Adrenal gland (tissue), 12 donors: ENCODE data around the gene ADAMTS13. TPM values are rescaled to one million over a fixed set of nuclear protein-coding genes. Genes with fewer than 3 reads are reported as not detected.

Experiments
- DNase-seq, 7 donors: peaks; one replicate each; pipeline ENCODE4 v3.0.0-alpha.2; 2019 to 2020
- H3K27ac ChIP-seq, 5 donors: fragments of 200-600 bp; sonication (generic) in 4 of 5; 1 replicate in 3 of 5; 2 replicates in 2 of 5; pipeline versions ENCODE4 v1.5.1 to v1.8.0; 2016 to 2020; ENCODE audit warnings: mild to moderate bottlenecking in 1 of 5
- H3K27me3 ChIP-seq: fragments of 200-600 bp; 2 replicates; pipeline ENCODE4 v1.8.0; 2021
- H3K36me3 ChIP-seq, 2 donors: fragments of 200-600 bp; replicated peaks in 1 of 2; 1 replicate in 1 of 2; 2 replicates in 1 of 2; pipeline versions ENCODE4 v1.5.1 to v1.8.0; 2018 to 2022
- H3K4me1 ChIP-seq, 2 donors: fragments of 200-600 bp; replicated peaks in 1 of 2; 1 replicate in 1 of 2; 2 replicates in 1 of 2; pipeline versions ENCODE4 v1.5.1 to v1.8.0; 2018 to 2021
- H3K4me3 ChIP-seq, 4 donors: fragments of 200-600 bp; sonication (generic) in 3 of 4; one replicate each; pipeline ENCODE4 v1.5.1; 2016 to 2018
- H3K9me3 ChIP-seq, 3 donors: fragments of 200-600 bp; sonication (generic) in 1 of 3; replicated peaks in 1 of 3; 1 replicate in 2 of 3; 2 replicates in 1 of 3; pipeline versions ENCODE4 v1.5.1 to v1.8.0; 2016 to 2021
- POLR2A ChIP-seq, 2 donors: fragments of 450-650 bp; IDR thresholded peaks; one replicate each; pipeline ENCODE4 v1.6.1; 2017; ENCODE audit warnings: antibody characterized with exemption in 2 of 2, mild to moderate bottlenecking in 2 of 2, moderate library complexity in 1 of 2
- WGBS, 4 donors: extraction: QIAGEN DNeasy Blood & Tissue Kit in 2 of 4; methylation state at CpG; one replicate each; pipeline versions ENCODE4 v1.1.5 to v1.1.7; 2013 to 2017; 5-methylcytosine and 5-hydroxymethylcytosine counted together
- intact Hi-C, 2 donors: fragments of 100-400 bp; cut with DNase I; formaldehyde crosslinking; loops; one replicate each; pipeline versions ENCODE4 v1.14.1 to v1.15.0; 2022 to 2023
- polyA plus RNA-seq, 3 donors: library from polyadenylated mRNA; stranded (reverse); fragments of 200-250 nt in 2 of 3; fragments of 350-450 nt in 1 of 3; fragmentation: Illumina TruSeq in 1 of 3; extraction: RNeasy Lipid Tissue Mini Kit (QIAGEN cat#74804) in 1 of 3; gene quantifications; one replicate each; pipeline ENCODE4 v1.2.3, GENCODE V29; 2013 to 2014
- total RNA-seq, 9 donors: library from RNA; depleted of rRNA in 4 of 9; stranded (reverse); fragments of >200 nt in 4 of 9; fragments of 120-200 nt in 1 of 9; fragmentation: NEBNext Ultra II Directional in 1 of 9; extraction: Animal tissue kit (Norgen Biotek cat#: 25700) in 1 of 9; gene quantifications; one replicate each; pipeline versions ENCODE4 v1.1.0 to v1.2.4, GENCODE V29; 2013 to 2023
- TF ChIP-seq, protein P1 (sequence below), 6 experiments: fragments of 450-650 bp in 4 of 6; fragments of 200-600 bp in 2 of 6; sonication (generic) in 1 of 6; IDR thresholded peaks; 1 replicate in 5 of 6; 2 replicates in 1 of 6; pipeline versions ENCODE4 v1.5.1 to v1.8.0; 2016 to 2021; ENCODE audit warnings: antibody characterized with exemption in 6 of 6, mild to moderate bottlenecking in 2 of 6, moderate library complexity in 1 of 6
- donor health status: healthy with polysubstance abuse.
- donor health status: Bipolar disorder and iron deficiency.
- donor health status: DM: yes; HTN: yes; CAD: no.
- donor health status: DM: no; HTN: no; CAD: no.
- donor health status: DM: no; HTN: no; CAD: no.
- donor health status: DM: yes; HTN: yes; CAD: no.

ADAMTS13 gene
- total and polyA plus RNA-seq, 12 donors = 0.15 to 19.9 (median 2.0) TPM

DNA sequence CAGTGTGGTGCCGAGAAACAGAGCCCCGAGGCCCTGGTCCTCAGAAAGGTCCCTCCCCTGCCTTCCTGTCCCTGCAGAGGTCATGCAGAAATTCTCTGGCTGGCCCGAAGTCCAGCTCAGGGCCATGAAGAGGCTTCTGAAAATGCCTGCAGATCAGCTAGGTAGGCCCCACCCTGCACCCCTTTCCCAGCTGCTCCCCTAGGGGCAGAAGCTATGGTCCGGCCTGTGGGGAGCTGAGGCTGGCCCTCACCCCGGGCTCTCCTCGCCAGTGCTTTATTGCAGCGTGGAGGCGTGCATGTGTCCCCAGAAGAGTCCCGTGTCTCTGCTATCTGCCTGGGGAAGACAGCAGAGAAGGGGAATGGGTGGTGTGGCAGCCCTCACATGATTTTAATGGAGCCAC is 24.3 kb upstream of the ADAMTS13 start:
- intact Hi-C loops = no loop called here
- H3K36me3 ChIP-seq = no peaks in the 10 kb centered on the region
- H3K9me3 ChIP-seq = no peaks in the 10 kb centered on the region
- peaks cover 7% of the 10 kb centered on the region for H3K27me3 ChIP-seq
- TF ChIP-seq, protein P1, sequence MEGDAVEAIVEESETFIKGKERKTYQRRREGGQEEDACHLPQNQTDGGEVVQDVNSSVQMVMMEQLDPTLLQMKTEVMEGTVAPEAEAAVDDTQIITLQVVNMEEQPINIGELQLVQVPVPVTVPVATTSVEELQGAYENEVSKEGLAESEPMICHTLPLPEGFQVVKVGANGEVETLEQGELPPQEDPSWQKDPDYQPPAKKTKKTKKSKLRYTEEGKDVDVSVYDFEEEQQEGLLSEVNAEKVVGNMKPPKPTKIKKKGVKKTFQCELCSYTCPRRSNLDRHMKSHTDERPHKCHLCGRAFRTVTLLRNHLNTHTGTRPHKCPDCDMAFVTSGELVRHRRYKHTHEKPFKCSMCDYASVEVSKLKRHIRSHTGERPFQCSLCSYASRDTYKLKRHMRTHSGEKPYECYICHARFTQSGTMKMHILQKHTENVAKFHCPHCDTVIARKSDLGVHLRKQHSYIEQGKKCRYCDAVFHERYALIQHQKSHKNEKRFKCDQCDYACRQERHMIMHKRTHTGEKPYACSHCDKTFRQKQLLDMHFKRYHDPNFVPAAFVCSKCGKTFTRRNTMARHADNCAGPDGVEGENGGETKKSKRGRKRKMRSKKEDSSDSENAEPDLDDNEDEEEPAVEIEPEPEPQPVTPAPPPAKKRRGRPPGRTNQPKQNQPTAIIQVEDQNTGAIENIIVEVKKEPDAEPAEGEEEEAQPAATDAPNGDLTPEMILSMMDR (IDR thresholded peaks at IDR 0.05) = no peak
- TF ChIP-seq POLR2A (IDR thresholded peaks at IDR 0.05) = no peak
- DNase-seq = no peak
- H3K27ac ChIP-seq = no peak overlapping the region
- no peaks in the 10 kb centered on the region for H3K4me1 ChIP-seq
- WGBS, 4 donors = 63 to 80% (median 67%) methylated on average over 4 to 9 of the region's 9 CpGs
- no peak overlapping the region for H3K4me3 ChIP-seq

DNA sequence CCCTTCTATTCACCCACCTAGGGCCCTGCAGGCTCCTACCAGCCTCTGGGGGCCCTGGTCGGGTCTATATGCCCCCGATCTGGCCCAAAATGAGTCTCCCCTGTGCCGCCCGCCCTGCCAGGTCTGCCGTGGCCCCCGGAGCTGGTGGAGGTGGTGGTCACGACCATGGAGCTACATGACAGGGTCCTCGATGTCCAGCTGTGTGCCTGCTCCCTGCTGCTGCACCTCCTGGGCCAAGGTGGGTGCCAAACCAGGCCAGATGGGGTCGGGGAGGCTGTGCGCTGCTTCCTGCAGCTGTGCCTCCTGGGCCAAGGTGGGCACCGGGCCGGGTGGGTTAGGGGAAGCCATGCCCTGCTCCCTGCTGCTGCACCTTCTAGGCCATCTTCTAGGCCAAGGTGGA is 21.9 kb upstream of the ADAMTS13 start:
- no peak for DNase-seq

DNA sequence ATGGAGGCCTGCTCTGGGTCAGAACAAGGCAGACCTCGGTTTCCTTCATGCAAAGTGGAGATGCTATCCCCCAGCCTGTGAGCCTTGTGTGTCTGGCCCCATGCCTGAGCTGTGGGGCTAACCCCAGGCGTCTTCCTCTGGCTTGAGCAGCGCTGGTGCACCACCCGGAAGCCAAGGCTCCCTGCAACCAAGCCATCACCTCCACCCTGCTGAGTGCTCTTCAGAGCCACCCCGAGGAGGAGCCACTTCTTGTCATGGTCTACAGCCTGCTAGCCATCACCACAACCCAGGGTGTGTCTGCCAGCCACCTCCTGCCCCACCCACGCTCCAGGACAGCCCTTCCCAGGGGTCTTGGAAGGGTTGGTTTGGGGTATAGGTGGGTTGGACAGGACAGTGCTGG is 20.6 kb upstream of the ADAMTS13 start:
- 86 to 98% (median 91%) methylated on average over 1 to 6 of the region's 6 CpGs for WGBS, 4 donors

More for the DNA sequence above, 21.9 kb upstream of the ADAMTS13 start:
- peaks cover 3 to 6% of the 10 kb centered on the region in 2 donors for H3K4me1 ChIP-seq
- H3K27me3 ChIP-seq = peaks cover 7% of the 10 kb centered on the region
- TF ChIP-seq, protein P1 (IDR thresholded peaks at IDR 0.05) = no peak
- no peak for TF ChIP-seq POLR2A (IDR thresholded peaks at IDR 0.05)
- H3K4me3 ChIP-seq = no peak overlapping the region
- peaks cover 0 to 8% of the 10 kb centered on the region in 2 donors for H3K36me3 ChIP-seq
- intact Hi-C loops = loop anchor here in 1 of 2 donors (10.0 kb wide), 1 partner anchor 215 kb away; no protein-coding TSS in a partner anchor
- WGBS, 4 donors = 60 to 100% (median 85%) methylated on average over 2 to 12 of the region's 12 CpGs
- H3K9me3 ChIP-seq = no peaks in the 10 kb centered on the region
- H3K27ac ChIP-seq = no peak overlapping the region

DNA sequence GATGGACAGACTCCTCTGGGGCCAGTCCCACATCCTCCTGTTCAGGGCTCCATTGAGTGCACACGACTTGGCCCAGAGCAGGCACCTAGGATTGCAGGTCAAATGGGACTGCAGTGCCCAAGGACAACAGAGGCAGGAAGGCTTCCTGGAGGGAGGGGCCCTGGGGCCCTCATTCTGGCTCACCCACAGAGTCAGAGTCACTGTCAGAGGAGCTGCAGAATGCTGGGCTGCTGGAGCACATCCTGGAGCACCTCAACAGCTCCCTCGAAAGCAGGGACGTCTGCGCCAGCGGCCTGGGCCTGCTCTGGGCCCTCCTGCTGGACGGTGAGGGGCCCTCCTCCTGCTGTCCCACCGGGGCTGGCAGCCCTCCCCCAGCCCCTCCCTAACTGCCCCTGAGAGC is 19.5 kb upstream of the ADAMTS13 start:
- intact Hi-C loops = loop anchor here in 1 of 2 donors (10.0 kb wide), 1 partner anchor 218 kb away; no protein-coding TSS in a partner anchor
- Histone ChIP-seq H3K36me3 (peaks cover 0 to 25% of the 10 kb centered on the region in 2 donors), H3K27ac (no peak overlapping the region), H3K27me3 (no peaks in the 10 kb centered on the region), H3K9me3 (no peaks in the 10 kb centered on the region), H3K4me1 (peaks cover 10 to 20% of the 10 kb centered on the region in 2 donors), H3K4me3 (no peak overlapping the region)
- DNase-seq = no peak
- TF ChIP-seq POLR2A (IDR thresholded peaks at IDR 0.05) = no peak
- TF ChIP-seq, protein P1 (IDR thresholded peaks at IDR 0.05) = no peak
- 71 to 90% (median 81%) methylated on average over 1 to 7 of the region's 7 CpGs for WGBS, 4 donors

More for the DNA sequence above, 20.6 kb upstream of the ADAMTS13 start:
- H3K27ac ChIP-seq = no peak overlapping the region
- no peak for DNase-seq
- no peaks in the 10 kb centered on the region for H3K27me3 ChIP-seq
- H3K36me3 ChIP-seq = peaks cover 0 to 19% of the 10 kb centered on the region in 2 donors
- H3K4me3 ChIP-seq = no peak overlapping the region
- TF ChIP-seq POLR2A (IDR thresholded peaks at IDR 0.05) = no peak
- TF ChIP-seq, protein P1 (IDR thresholded peaks at IDR 0.05) = no peak
- H3K9me3 ChIP-seq = no peaks in the 10 kb centered on the region
- peaks cover 10 to 18% of the 10 kb centered on the region in 2 donors for H3K4me1 ChIP-seq
- intact Hi-C loops = loop anchor here in 1 of 2 donors (10.0 kb wide), 1 partner anchor 217 kb away; no protein-coding TSS in a partner anchor
